Uterus (tissue), 2 donors: ENCODE measurements around the gene MYL12B.
"Not testable (repeated sequence)": the region's sequence is repeated elsewhere in the genome, so short reads cannot be mapped to it uniquely, and the experiment has no call there.

Source experiments
- POLR2A ChIP-seq, 2 donors: fragments of 450-650 bp; IDR thresholded peaks; one replicate each; pipeline ENCODE4 v1.6.1; 2016; ENCODE audit warnings: antibody characterized with exemption in 2 of 2, mild to moderate bottlenecking in 1 of 2, moderate library complexity in 1 of 2
- TF ChIP-seq, protein P1 (sequence below), 4 experiments: fragments of 200-600 bp in 2 of 4; fragments of 450-650 bp in 2 of 4; sonication (generic) in 2 of 4; IDR thresholded peaks; one replicate each; pipeline ENCODE4 v1.5.1; 2016 to 2019; ENCODE audit warnings: antibody characterized with exemption in 4 of 4, mild to moderate bottlenecking in 2 of 4, moderate library complexity in 1 of 4

GRCh38 chr18:3315344-3315743 is 53.4 kb downstream of the MYL12B start:
- TF ChIP-seq, protein P1, sequence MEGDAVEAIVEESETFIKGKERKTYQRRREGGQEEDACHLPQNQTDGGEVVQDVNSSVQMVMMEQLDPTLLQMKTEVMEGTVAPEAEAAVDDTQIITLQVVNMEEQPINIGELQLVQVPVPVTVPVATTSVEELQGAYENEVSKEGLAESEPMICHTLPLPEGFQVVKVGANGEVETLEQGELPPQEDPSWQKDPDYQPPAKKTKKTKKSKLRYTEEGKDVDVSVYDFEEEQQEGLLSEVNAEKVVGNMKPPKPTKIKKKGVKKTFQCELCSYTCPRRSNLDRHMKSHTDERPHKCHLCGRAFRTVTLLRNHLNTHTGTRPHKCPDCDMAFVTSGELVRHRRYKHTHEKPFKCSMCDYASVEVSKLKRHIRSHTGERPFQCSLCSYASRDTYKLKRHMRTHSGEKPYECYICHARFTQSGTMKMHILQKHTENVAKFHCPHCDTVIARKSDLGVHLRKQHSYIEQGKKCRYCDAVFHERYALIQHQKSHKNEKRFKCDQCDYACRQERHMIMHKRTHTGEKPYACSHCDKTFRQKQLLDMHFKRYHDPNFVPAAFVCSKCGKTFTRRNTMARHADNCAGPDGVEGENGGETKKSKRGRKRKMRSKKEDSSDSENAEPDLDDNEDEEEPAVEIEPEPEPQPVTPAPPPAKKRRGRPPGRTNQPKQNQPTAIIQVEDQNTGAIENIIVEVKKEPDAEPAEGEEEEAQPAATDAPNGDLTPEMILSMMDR (IDR thresholded peaks at IDR 0.05) = not testable (repeated sequence)
- not testable (repeated sequence) for TF ChIP-seq POLR2A (IDR thresholded peaks at IDR 0.05)
